Natural killer cell (primary cell): ENCODE data around the gene SORD. TPM values are rescaled to one million over a fixed set of nuclear protein-coding genes. Genes with fewer than 3 reads are reported as not detected.
"Not testable (repeated sequence)": the region's sequence is repeated elsewhere in the genome, so short reads cannot be mapped to it uniquely, and the experiment has no call there.

Experiments
- ATAC-seq, 3 donors: fragments of 150-1000 bp in 2 of 3; fragments of 200-7000 bp in 1 of 3; cut with Tn5 transposase; 1 replicate in 1 of 3; 2 replicates in 2 of 3; pipeline ENCODE4 v1.10.0; 2021; ENCODE audit warnings: mild to moderate bottlenecking in 2 of 3, moderate library complexity in 2 of 3
- DNase-seq, 2 donors: peaks; one replicate each; pipeline versions ENCODE4 v3.0.0 to v3.0.0-alpha.2; 2013 to 2021; ENCODE audit warnings: mixed read lengths in 1 of 2
- H3K27ac ChIP-seq: one replicate; pipeline ENCODE4 v1.5.1; 2013; ENCODE audit warnings: mild to moderate bottlenecking, low read length
- H3K27me3 ChIP-seq: one replicate; pipeline ENCODE4 v1.6.1; 2013; ENCODE audit warnings: low read length; ENCODE audit not compliant: control insufficient read depth, insufficient read depth
- H3K36me3 ChIP-seq: one replicate; pipeline ENCODE4 v1.6.1; 2013; ENCODE audit warnings: low read length; ENCODE audit not compliant: control insufficient read depth, insufficient read depth
- H3K4me1 ChIP-seq: one replicate; pipeline ENCODE4 v1.6.1; 2013; ENCODE audit warnings: low read length; ENCODE audit not compliant: control insufficient read depth, insufficient read depth
- H3K4me3 ChIP-seq: one replicate; pipeline ENCODE4 v1.5.1; 2013; ENCODE audit warnings: low read length
- H3K9me3 ChIP-seq: one replicate; pipeline ENCODE4 v1.6.1; 2013; ENCODE audit warnings: low read length; ENCODE audit not compliant: control insufficient read depth, insufficient read depth
- H3K27ac Mint-ChIP-seq, 2 donors: one replicate each; pipeline ENCODE4 v1.8.0; 2022; ENCODE audit warnings: mild to moderate bottlenecking in 2 of 2, mixed read lengths in 2 of 2, moderate library complexity in 1 of 2
- H3K27me3 Mint-ChIP-seq, 2 donors: one replicate each; pipeline ENCODE4 v1.8.0; 2022; ENCODE audit warnings: low read depth in 2 of 2, mixed read lengths in 2 of 2
- H3K36me3 Mint-ChIP-seq: one replicate; pipeline ENCODE4 v1.8.0; 2022; ENCODE audit warnings: mixed read lengths
- H3K4me1 Mint-ChIP-seq, 2 donors: one replicate each; pipeline ENCODE4 v1.8.0; 2022; ENCODE audit warnings: mixed read lengths in 2 of 2
- H3K4me3 Mint-ChIP-seq: one replicate; pipeline ENCODE4 v1.8.0; 2022; ENCODE audit warnings: mild to moderate bottlenecking, moderate library complexity, mixed read lengths
- H3K9me3 Mint-ChIP-seq, 2 donors: one replicate each; pipeline ENCODE4 v1.8.0; 2022; ENCODE audit warnings: mixed read lengths in 2 of 2
- WGBS: methylation state at CpG from one replicate; pipeline ENCODE4 v1.1.7; 2013; ENCODE audit warnings: missing lambda C conversion rate; ENCODE audit not compliant: insufficient coverage; 5-methylcytosine and 5-hydroxymethylcytosine counted together
- intact Hi-C: fragments of 100-400 bp; cut with micrococcal nuclease; formaldehyde crosslinking; loops from one replicate; pipeline ENCODE4 v1.14.2; 2022
- total RNA-seq, 4 donors: library from RNA; stranded (reverse); fragments of 120-200 nt in 1 of 4; gene quantifications; one replicate each; pipeline versions ENCODE4 v1.2.3 to v1.2.4, GENCODE V29; 2013 to 2022
- TF ChIP-seq, protein P1 (sequence below): fragments of 200-600 bp; IDR thresholded peaks from one replicate; pipeline ENCODE4 v1.8.0; 2022; ENCODE audit warnings: antibody characterized with exemption

Gene SORD
- total RNA-seq, 3 donors from 2014 or later (not counting 1 experiment from before 2014, with no cell fraction given): 2.6 to 5.7 (median 2.8) TPM

DNA sequence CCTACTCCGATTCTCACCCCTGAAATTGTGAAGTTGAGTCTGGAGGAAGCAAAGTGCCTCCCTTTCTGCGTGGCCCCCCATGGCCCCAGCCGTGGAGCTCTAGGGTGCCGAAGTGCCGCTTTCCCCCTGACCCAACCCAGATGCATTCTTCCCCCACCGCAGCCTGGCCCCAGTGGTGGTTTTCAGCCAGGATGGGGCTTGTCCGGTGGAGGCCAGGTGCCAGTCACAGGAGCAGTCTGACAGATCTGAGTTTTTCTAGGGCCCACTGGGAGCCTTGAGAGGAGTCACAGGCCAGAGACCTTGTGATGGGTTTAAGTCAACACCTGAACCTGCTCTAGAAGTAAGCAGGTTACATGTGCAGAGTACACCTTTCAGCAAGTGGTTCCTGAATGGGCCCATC lies 39.3 kb downstream of the SORD start:
- H3K27ac Mint-ChIP-seq, ATAC-seq, H3K4me3 ChIP-seq, H3K27me3 Mint-ChIP-seq, H3K27me3 ChIP-seq, DNase-seq, H3K9me3 ChIP-seq, H3K4me1 ChIP-seq, intact Hi-C loops, H3K36me3 ChIP-seq, H3K9me3 Mint-ChIP-seq, H3K4me1 Mint-ChIP-seq, H3K36me3 Mint-ChIP-seq, H3K4me3 Mint-ChIP-seq, H3K27ac ChIP-seq: not testable (repeated sequence)
- 91% methylated on average over 4 of the region's 7 CpGs for WGBS

DNA sequence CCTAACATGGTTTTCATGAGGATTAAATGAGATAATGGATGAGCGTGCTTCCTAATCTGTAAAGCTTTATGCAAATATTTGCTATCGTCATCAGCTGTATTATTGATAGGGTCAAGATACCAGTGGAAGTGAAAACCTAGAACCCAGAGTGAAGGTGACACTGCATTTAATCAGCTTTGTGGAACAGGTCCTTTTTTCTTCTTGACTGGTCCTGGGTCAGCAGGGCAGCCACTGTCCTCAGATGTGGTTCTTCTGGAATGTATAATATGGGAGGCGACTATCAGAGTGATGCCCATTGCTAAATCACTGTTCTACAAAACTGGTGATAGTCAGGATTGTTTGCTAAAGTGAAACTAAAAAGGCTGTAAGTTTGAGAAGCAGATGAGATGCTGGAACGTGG lies 41.4 kb downstream of the SORD start:
- no peaks in the 10 kb centered on the region for H3K4me1 ChIP-seq
- H3K36me3 Mint-ChIP-seq: no peaks in the 10 kb centered on the region
- ATAC-seq (no peak), DNase-seq (no peak)
- no peaks in the 10 kb centered on the region for H3K9me3 ChIP-seq
- no peak overlapping the region for H3K27ac ChIP-seq
- H3K27me3 ChIP-seq: no peaks in the 10 kb centered on the region
- no peaks in the 10 kb centered on the region for H3K9me3 Mint-ChIP-seq
- H3K4me1 Mint-ChIP-seq: peaks cover 5 to 7% of the 10 kb centered on the region in 2 donors
- TF ChIP-seq, protein P1, sequence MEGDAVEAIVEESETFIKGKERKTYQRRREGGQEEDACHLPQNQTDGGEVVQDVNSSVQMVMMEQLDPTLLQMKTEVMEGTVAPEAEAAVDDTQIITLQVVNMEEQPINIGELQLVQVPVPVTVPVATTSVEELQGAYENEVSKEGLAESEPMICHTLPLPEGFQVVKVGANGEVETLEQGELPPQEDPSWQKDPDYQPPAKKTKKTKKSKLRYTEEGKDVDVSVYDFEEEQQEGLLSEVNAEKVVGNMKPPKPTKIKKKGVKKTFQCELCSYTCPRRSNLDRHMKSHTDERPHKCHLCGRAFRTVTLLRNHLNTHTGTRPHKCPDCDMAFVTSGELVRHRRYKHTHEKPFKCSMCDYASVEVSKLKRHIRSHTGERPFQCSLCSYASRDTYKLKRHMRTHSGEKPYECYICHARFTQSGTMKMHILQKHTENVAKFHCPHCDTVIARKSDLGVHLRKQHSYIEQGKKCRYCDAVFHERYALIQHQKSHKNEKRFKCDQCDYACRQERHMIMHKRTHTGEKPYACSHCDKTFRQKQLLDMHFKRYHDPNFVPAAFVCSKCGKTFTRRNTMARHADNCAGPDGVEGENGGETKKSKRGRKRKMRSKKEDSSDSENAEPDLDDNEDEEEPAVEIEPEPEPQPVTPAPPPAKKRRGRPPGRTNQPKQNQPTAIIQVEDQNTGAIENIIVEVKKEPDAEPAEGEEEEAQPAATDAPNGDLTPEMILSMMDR: no peak
- intact Hi-C loops: no loop called here
- H3K36me3 ChIP-seq: no peaks in the 10 kb centered on the region
- no peak overlapping the region for H3K27ac Mint-ChIP-seq
- no peaks in the 10 kb centered on the region for H3K27me3 Mint-ChIP-seq
- H3K4me3 ChIP-seq: no peak overlapping the region
- 99% methylated on average over 4 of the region's 4 CpGs for WGBS
- no peak overlapping the region for H3K4me3 Mint-ChIP-seq

DNA sequence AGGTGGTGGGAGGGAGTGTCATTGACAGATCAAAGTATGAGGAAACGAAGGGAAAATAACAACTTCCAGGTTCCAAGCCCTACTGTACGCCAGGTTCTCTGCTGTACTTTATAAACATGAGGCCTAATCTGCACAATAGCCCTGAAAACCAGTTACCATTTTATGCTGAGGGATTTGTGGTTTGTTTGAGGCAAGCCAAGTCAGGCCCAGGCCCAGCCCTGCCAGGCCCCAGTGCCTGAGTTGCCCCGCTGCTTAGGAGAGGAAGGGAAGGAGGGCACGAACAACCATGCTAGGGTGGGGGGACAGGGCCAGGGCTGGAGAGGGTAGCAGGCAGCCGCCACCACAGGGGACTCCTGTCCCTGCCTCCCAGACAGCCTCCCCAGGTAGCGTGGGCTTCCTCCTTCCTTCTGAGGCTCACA lies 47.0 kb downstream of the SORD start:
- H3K4me1 ChIP-seq, intact Hi-C loops, H3K4me3 ChIP-seq, H3K9me3 Mint-ChIP-seq, H3K4me3 Mint-ChIP-seq, H3K27me3 Mint-ChIP-seq, H3K27ac Mint-ChIP-seq, H3K4me1 Mint-ChIP-seq, ATAC-seq, H3K36me3 ChIP-seq, H3K9me3 ChIP-seq, H3K27me3 ChIP-seq, H3K36me3 Mint-ChIP-seq, DNase-seq, H3K27ac ChIP-seq: not testable (repeated sequence)
- 83% methylated on average over 4 of the region's 6 CpGs for WGBS

DNA sequence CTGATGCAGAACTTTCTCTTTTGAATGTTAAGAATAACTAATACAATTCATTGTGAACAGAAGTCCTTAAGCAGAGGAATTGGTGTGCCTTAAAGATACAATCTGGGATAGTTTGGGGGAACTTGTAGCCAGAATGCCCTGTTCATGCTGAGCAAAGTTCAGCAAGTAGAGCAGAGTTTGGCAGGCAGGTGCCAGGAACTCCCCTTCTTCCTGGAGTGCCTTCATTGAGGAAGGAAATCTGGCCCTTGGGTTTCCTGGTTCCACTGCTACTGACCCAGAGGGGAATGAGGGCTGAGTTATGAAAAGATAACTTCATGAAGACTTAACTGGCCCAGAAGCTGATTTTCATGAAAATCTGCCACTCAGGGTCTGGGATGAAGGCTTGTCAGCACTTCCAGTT lies 50.6 kb downstream of the SORD start:
- intact Hi-C loops, DNase-seq: not testable (repeated sequence)

DNA sequence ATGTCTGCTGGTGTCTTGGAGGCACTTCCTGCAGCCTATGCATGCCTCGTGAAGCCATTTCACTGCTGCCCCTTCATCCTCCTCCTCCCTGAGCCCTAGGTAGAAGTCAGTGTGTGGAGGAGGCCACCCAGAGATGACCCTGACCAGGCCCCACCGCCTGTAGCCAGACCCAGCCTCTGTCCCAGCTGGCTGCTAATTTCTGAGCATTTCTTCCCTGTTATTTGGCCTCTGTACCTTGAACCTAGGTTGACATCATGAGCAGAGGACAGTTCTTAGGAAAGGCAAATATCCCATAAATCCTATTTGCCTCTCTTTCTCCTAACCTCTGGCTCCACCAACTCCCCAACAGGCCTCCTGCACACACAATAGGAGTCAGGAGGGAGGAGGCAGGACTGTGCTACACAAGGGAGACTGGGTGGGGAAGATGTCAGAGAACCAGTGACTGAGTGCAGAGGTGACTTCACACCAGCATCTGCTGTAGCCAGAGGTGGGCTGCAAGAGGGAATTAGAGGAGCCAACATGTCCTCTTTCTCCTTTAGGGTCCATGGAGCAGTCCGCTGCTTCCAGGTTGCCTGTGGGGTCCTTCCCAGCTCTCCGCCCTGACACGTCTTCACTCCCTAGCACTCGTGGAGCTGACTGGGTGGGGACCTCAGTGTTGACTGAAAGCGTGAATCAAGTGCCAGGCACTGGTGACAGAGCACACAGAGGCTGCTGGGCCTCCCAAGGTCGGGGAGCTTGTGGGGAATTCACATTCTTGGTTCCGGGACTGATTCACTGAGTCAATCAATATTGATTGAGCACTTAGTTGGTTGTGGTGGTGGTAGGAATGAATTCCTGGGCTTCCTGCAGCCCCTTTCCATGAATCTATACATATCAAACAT lies 52.7 kb downstream of the SORD start:
- WGBS: 89% methylated on average over 1 of the region's 9 CpGs
- H3K9me3 ChIP-seq, H3K4me3 Mint-ChIP-seq, DNase-seq, ATAC-seq, H3K27me3 ChIP-seq, H3K36me3 Mint-ChIP-seq, H3K4me1 Mint-ChIP-seq, H3K36me3 ChIP-seq, H3K27ac ChIP-seq, H3K27ac Mint-ChIP-seq, H3K27me3 Mint-ChIP-seq, H3K9me3 Mint-ChIP-seq, intact Hi-C loops, H3K4me3 ChIP-seq, H3K4me1 ChIP-seq: not testable (repeated sequence)

More for the DNA sequence above, 50.6 kb downstream of the SORD start:
- H3K36me3 Mint-ChIP-seq, ATAC-seq, H3K9me3 Mint-ChIP-seq, H3K36me3 ChIP-seq, H3K4me1 Mint-ChIP-seq, H3K4me3 Mint-ChIP-seq, H3K27me3 ChIP-seq, H3K27me3 Mint-ChIP-seq, H3K4me1 ChIP-seq, H3K4me3 ChIP-seq, H3K9me3 ChIP-seq, H3K27ac ChIP-seq, H3K27ac Mint-ChIP-seq: not testable (repeated sequence)

DNA sequence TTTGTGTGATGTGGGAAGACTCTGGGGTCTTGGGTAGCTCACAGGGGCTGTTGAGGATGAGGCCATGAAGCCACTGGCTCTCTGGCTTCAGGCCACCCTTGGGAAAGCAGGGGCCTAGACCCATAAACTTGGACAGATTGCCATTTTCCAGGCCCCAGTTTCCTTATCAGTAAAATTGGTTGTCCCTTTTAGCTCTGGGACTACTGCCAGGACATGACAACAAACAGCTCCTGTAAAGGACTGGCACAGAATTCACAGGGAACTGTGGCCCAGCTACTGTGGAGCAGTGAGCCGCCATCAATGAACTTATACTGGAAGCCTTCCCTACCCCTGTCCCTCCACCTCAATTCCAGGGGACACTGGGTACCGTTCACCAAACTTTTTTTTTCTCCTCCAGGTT lies 54.4 kb downstream of the SORD start:
- ATAC-seq, intact Hi-C loops, H3K27me3 ChIP-seq, H3K4me3 Mint-ChIP-seq, H3K36me3 Mint-ChIP-seq, H3K9me3 Mint-ChIP-seq, H3K4me3 ChIP-seq, H3K4me1 Mint-ChIP-seq, H3K27ac Mint-ChIP-seq, H3K36me3 ChIP-seq, DNase-seq, H3K27me3 Mint-ChIP-seq, H3K4me1 ChIP-seq, H3K27ac ChIP-seq, H3K9me3 ChIP-seq: not testable (repeated sequence)
- WGBS: 100% methylated on average over 1 of the region's 2 CpGs

DNA sequence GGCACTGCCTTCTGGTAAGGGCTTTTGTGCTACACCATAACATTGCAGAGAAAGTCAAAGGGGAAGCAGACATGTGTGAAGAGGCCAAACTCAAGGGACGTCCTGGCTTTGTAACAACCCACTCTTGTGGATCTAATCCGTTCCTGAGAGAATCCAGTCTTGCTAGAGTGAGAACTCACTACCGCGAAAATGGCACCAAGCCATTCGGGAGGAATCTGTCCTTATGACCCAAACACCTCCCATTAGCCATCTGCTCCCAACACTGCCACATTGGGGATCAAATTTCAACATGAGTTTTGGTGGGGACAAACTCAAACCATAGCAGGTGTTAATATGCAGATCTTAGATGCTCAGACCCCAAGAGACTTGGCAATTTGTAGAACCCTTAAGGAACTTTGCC lies 56.2 kb downstream of the SORD start:
- intact Hi-C loops, H3K9me3 ChIP-seq, H3K27ac ChIP-seq, H3K36me3 ChIP-seq, H3K4me1 Mint-ChIP-seq, H3K4me3 ChIP-seq, ATAC-seq, H3K9me3 Mint-ChIP-seq, H3K27me3 ChIP-seq, H3K4me1 ChIP-seq, DNase-seq, H3K27ac Mint-ChIP-seq, H3K4me3 Mint-ChIP-seq, H3K36me3 Mint-ChIP-seq: not testable (repeated sequence)
- H3K27me3 Mint-ChIP-seq: peaks cover 9 to 13% of the 10 kb centered on the region in 2 donors
- 88% methylated on average over 5 of the region's 5 CpGs for WGBS
